GM18868 (cell line): ENCODE data around the gene ZNF426.
"Not testable (repeated sequence)": the region's sequence is repeated elsewhere in the genome, so short reads cannot be mapped to it uniquely, and the experiment has no call there.

Experiments
- ATAC-seq: cut with Tn5 transposase; IDR thresholded peaks from one replicate; pipeline ENCODE4 v1.9.1; 2021; ENCODE audit warnings: mild to moderate bottlenecking, moderate library complexity; ENCODE audit not compliant: unreplicated experiment

The ZNF426 gene

DNA sequence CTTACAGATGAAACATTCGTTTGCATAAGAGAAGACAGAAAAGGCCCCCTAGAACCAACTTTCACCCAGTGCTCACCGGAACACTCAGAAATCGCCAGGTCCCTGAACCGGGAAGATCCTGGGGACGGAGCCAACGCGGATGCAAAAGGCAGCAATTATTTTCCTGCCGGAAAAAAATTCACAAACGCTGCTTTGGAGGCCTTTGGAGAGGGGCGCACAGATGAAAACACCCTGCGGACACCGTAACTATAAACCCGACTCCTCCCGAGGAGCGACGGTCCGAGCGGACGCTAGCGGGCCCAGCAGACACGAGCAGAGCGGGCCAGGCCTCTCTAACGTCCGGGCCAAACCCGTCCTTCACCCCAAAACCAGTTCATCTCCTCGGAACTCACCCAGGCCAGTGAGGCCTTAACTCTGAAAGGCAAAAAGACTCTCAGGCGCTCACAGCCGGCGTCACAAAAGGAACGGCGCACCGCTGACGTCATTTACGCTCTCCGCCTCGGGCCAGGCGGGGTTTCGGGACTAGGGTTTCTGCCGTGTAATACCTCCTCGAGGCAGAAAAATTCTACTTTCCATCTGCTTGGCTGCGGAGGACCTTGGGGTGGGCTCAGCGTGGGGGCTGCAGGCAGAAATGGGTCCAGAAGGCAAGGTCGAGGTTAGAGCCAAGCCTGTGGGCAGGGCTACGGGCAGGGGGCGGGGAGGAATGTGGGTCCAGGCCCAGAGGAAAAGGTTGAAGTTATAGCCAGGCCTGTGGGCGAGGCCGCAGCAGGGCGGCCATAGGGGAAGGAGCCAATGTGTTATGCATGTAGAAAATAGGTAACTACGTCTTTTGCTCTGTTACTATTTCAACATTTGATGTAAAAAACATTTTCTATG is at the start of gene ZNF426:
ZNF426 (minus strand) TSS at position 463 of the 876 bp plus-strand sequence. CDS start 2,413 bp downstream, outside the sequence.
- ATAC-seq, result peak; percentile 78

- no peak for ATAC-seq
Observed at GRCh38 chr19:9586764-9587163, 48.3 kb upstream of the ZNF426 start.

- peak; percentile 85 for ATAC-seq
Observed at GRCh38 chr19:9584073-9584833, 45.8 kb upstream of the ZNF426 start, which contains the start of gene ZNF121. ZNF121 (minus strand) TSS chr19:9584504; CDS start chr19:9568097, 16,407 bp downstream.

DNA sequence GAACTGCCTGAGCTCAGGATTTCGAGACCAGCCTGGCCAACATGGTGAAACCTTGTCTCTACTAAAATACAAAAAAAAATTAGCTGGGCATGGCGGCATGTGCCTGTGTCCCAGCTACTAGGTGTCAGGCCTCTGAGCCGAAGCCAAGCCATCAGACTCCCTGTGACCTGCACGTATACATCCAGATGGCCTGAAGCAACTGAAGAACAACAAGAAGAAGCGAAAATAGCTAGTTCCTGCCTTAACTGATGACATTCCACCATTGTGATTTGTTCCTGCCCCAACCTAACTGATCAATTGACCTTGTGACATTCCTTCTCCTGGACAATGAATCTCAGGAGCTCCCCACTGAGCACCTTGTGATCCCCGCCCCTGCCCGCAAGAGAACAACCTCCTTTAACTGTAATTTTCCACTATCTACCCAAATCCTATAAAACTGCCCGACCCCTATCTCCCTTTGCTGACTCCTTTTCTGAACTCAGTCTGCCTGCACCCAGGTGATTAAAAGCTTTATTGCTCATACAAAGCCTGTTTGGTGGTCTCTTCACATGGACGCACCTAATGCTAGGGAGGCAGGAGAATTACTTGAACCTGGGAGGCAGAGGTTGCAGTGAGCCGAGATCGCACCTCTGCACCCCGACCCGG is 43.8 kb upstream of the ZNF426 start:
- not testable (repeated sequence) for ATAC-seq

GRCh38 chr19:9580728-9581127 is 42.3 kb upstream of the ZNF426 start:
- no peak for ATAC-seq

DNA sequence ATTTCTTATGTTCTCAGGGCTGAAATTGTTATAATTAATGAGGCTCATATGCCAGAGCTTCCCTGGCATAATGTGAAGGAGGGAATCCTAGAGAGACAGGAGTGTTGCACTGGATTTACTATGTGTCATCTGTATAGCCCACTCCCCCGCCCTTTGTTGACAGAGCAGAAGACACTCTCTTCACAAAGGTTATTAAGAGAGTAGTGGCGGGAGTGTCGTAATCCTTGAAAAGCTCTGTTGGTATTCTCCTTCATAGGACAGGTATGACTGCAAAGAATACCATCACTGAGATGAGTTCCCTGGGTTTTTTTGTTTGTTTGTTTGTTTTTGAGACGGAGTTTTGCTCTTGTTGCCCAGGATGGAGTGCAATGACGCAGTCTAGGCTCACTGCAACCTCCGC is 31.8 kb upstream of the ZNF426 start:
- no peak for ATAC-seq

GRCh38 chr19:9566729-9567128 is 28.3 kb upstream of the ZNF426 start:
- no peak for ATAC-seq

DNA sequence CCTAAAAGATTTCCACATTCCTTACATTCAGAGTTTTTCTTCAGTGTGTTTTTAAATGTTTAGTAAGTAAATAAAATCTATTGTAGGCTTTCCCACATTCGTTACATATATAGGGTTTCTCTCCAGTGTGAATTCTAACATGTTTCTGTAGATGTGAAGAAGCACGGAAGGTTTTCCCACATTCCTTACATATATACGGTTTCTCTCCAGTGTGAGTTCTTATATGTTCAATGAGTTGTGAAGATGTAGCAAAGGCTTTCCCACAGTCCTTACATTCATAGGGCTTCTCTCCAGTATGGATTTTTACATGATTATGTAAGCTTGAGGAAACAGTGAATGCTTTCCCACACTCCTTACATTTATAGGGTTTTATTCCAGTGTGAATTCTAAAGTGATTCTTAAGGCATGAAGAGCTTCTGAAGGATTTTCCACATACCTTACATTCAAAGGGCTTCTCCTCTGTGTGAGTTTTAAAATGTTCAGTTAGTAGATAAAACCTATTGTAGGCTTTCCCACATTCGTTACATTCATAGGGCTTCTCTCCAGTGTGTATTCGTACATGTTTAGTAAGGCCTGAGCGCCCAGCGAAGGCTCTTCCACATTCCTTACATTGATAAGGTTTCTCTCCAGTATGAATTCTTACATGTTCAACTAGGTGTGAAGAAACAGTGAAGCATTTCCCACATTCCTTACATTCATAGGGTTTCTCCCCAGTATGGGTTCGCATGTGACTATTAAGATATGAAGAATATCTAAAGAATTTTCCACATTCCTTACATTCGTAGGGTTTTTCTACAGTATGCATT is 27.7 kb upstream of the ZNF426 start:
- no peak for ATAC-seq

- no peak for ATAC-seq
Observed at GRCh38 chr19:9552536-9553274, 14.3 kb upstream of the ZNF426 start.

GRCh38 chr19:9547870-9548269 is 9.4 kb upstream of the ZNF426 start:
- ATAC-seq, result no peak

DNA sequence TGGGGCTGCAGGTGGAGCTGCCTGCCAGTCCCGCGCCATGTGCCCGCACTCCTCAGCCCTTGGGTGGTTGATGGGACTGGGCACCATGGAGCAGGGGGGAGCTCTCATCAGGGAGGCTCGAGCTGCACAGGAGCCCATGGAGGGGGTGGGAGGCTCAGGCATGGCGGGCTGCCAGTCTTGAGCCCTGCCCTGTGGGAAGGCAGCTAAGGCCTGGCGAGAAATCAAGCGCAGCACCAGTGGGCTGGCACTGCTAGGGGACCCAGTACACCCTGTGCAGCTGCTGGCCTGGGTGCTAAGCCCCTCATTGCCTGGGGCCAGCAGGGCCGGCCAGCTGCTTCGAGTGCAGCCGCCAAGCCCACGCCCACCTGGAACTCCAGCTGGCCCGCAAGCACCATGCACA is 2.8 kb upstream of the ZNF426 start:
- ATAC-seq, result not testable (repeated sequence)

- ATAC-seq, result not testable (repeated sequence)
Observed at GRCh38 chr19:9539921-9540320, 1.5 kb upstream of the ZNF426 start.

DNA sequence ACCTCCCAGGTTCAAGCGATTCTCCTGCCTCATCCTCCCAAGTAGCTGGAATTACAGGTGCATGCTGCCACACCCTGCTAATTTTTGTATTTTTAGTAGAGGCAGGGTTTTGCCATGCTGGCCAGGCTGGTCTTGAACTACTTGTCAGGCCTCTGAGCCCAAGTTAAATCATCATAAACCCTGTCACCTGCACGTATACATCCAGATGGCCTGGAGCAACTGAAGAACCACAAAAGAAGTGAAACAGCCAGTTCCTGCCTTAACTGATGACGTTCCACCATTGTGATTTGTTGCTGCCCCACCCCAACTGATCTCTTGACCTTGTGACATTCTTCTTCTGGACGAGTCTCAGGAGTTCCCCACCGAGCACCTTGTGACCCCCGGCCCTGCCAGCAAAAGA is 756 bp upstream of the ZNF426 start:
- not testable (repeated sequence) for ATAC-seq

- no peak for ATAC-seq
Observed at GRCh38 chr19:9535934-9536333, 2.5 kb downstream of the ZNF426 start.

GRCh38 chr19:9531933-9532332 is 6.5 kb downstream of the ZNF426 start:
- ATAC-seq, result no peak

DNA sequence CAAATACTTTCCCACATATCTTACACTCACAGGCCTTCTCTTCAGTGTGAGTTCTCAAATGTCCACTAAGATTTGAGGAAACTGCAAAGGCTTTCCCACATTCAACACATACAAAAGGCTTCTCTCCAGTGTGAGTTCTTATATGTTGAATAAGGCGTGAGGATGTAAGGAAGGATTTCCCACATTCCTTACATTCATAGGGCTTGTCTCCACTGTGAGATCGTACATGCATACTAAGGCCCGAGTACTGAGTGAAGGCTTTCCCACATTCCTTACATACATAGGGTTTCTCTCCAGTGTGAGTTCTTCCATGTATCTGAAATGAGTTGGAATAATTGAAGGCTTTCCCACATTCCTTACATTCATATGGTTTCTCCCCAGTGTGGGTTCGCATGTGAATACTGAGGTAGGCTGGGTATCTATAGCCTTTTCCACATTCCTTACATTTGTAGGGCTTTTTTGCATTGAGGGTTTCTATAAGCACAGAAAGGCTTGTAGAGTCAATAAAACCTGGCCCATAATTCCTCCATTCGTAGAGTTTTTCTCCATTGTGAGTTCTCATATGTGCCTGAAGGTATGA is 9.6 kb downstream of the ZNF426 start:
- ATAC-seq, result no peak

DNA sequence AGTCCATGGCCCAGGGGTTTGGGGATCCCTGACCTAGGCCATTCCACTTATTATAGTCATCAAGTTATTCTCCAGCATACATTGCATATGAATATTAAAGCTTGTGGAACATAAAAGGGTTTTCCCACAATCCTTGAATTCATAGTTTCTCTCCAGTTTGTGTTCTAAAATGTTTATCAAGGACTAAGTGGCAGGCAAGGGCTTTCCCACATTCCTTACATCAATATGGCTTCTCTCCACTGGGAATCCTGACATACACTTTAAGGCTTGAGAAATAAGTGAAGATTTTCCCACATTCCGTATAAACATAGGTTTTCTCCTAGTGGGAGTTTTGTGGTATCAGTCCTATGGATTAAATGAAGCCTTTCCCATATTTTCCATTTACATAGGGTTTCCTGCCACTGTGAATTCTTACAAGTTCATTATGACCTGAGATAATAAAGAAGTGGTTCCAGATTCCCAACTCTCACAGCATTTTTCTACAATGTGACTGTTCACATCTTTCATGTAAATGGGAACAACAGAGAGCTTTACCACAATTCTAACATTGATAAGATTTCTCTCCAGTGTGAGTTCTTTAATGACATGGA is 14.5 kb downstream of the ZNF426 start:
- no peak for ATAC-seq

- no peak for ATAC-seq
Observed at GRCh38 chr19:9507285-9507684, 31.2 kb downstream of the ZNF426 start.

DNA sequence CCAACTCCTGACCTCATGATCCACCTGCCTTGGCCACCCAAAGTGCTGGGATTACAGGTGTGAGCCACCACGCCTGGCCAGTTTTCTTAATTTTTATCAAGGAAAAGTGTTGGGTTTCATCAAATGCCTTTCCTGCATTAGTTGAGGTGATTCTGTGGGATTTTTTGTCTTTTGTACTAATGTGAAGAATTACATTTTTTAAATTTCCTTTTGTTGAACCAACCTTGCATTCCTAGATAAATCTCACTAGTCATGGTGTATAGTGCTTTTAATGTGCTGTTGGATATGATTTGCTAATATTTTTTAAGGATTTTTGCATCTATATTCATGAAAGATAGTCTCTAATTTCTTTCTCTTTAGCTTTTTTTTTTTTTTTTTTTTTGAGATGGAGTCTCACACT is 37.6 kb downstream of the ZNF426 start:
- no peak for ATAC-seq
